ENCODE data around the gene HEG1.

Gene HEG1

DNA sequence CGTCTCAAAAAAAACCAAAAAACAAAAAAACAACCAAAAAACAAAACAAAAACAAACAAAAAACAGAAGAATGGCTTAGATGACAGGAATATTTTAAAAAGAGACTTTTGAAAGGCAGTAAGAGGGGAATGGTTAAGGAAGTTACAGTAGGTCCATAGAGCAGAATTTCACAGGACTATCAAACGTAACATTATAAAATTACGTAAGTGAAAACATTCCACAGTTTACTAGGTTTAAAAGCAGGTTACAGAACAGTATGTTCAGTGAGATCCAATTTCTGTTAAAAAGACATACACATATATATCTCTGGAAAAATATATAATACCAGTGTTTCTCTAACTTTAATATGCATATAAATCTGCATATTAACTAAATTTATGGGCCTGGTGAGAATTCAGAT, 71.0 kb downstream of the HEG1 start:
- H3K27ac ChIP-seq (replicated peaks) = no peak overlapping the region
- DNase-seq (ENCODE audit: low read depth in 1 of 2, low spot score in 1 of 2) = no peak
- H3K4me3 ChIP-seq (replicated peaks; ENCODE audit: insufficient read depth, low read length) = no peak overlapping the region
- TF ChIP-seq SPI1 (IDR thresholded peaks at IDR 0.05; ENCODE audit: borderline replicate concordance, low read depth) = no peak
- no peak for TF ChIP-seq POLR2AphosphoS5 (IDR thresholded peaks at IDR 0.05; ENCODE audit: low read depth)
- TF ChIP-seq CTCF (IDR thresholded peaks at IDR 0.05; ENCODE audit: insufficient read depth, low read length) = no peak
- no peak for TF ChIP-seq REST (IDR thresholded peaks at IDR 0.05; ENCODE audit: insufficient replicate concordance, low read depth)
- no peak for TF ChIP-seq GABPA (IDR thresholded peaks at IDR 0.05; ENCODE audit: low read depth)
- H3K27me3 ChIP-seq (ENCODE audit: insufficient read depth, poor library complexity, severe bottlenecking) = no peaks in the 10 kb centered on the region

- no peak overlapping the region for H3K27ac ChIP-seq (replicated peaks)
Measured at GRCh38 chr3:124982855-124983254, 72.9 kb downstream of the HEG1 start.

DNA sequence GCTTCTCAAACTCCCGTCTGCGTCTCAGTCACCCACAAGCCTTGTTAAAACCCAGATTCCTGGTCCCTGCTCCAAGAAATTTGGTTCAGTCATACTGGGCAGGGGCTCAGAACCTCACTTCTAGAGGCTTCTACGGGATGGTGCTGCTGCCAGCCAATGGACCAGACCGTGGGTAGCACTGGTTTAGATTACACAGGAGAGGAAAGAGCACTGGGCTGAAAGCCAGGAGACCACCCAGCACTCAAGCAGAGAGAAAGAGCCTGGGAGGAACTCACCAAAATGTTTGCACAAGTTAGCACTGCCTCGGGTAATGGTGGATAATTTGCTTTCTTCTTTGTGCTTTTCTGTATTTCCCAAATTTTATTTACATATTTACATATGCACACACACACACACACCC, 74.3 kb downstream of the HEG1 start:
- no peak for DNase-seq (ENCODE audit: low read depth in 1 of 2, low spot score in 1 of 2)
- TF ChIP-seq SPI1 (IDR thresholded peaks at IDR 0.05; ENCODE audit: borderline replicate concordance, low read depth) = no peak
- no peak for TF ChIP-seq CTCF (IDR thresholded peaks at IDR 0.05; ENCODE audit: insufficient read depth, low read length)
- TF ChIP-seq POLR2AphosphoS5 (IDR thresholded peaks at IDR 0.05; ENCODE audit: low read depth) = no peak
- TF ChIP-seq GABPA (IDR thresholded peaks at IDR 0.05; ENCODE audit: low read depth) = no peak
- TF ChIP-seq REST (IDR thresholded peaks at IDR 0.05; ENCODE audit: insufficient replicate concordance, low read depth) = no peak
- no peak overlapping the region for H3K4me3 ChIP-seq (replicated peaks; ENCODE audit: insufficient read depth, low read length)
- H3K27ac ChIP-seq (replicated peaks) = no peak overlapping the region
- no peaks in the 10 kb centered on the region for H3K27me3 ChIP-seq (ENCODE audit: insufficient read depth, poor library complexity, severe bottlenecking)

More at GRCh38 chr3:124982855-124983254, 72.9 kb downstream of the HEG1 start:
- DNase-seq (ENCODE audit: low read depth in 1 of 2, low spot score in 1 of 2) = no peak
- Histone ChIP-seq H3K4me3 (replicated peaks; ENCODE audit: insufficient read depth, low read length) (no peak overlapping the region), H3K27me3 (ENCODE audit: insufficient read depth, poor library complexity, severe bottlenecking) (no peaks in the 10 kb centered on the region)
- TF ChIP-seq POLR2AphosphoS5 (IDR thresholded peaks at IDR 0.05; ENCODE audit: low read depth) (no peak), SPI1 (IDR thresholded peaks at IDR 0.05; ENCODE audit: borderline replicate concordance, low read depth) (no peak), GABPA (IDR thresholded peaks at IDR 0.05; ENCODE audit: low read depth) (no peak), REST (IDR thresholded peaks at IDR 0.05; ENCODE audit: insufficient replicate concordance, low read depth) (no peak), CTCF (IDR thresholded peaks at IDR 0.05; ENCODE audit: insufficient read depth, low read length) (no peak)

All from HL-60 (cell line).